K562 (cell line): ENCODE data around the gene ARHGEF12. TPM values are rescaled to one million over a fixed set of nuclear protein-coding genes. Genes with fewer than 3 reads are reported as not detected.

Source experiments
- ATAC-seq: fragments of 200-7000 bp; cut with Tn5 transposase; 3 replicates; pipeline ENCODE4 v1.9.1; 2020; ENCODE audit warnings: moderate library complexity
- Bru-seq: library from RNA; stranded (reverse); fragments of 400-500 nt; gene quantifications from one replicate; lab custom pipeline; 2021; lab: Mats Ljungman, UMichigan
- BruChase-seq, 2 experiments: library from RNA; stranded (reverse); fragments of 400-500 nt; gene quantifications; one replicate each; lab custom pipeline; 2021; lab: Mats Ljungman, UMichigan
- BruUV-seq: library from RNA; stranded (reverse); fragments of 400-500 nt; replicated peaks from 2 replicates; lab custom pipeline; 2021; lab: Mats Ljungman, UMichigan
- CTCF ChIA-PET: fragments of 300-600 bp; formaldehyde crosslinking; extraction: SDS; loops from one replicate; lab custom pipeline; 2021; ENCODE audit warnings: low intra/inter-chr PET ratio; lab: Yijun Ruan, JAX
- POLR2A ChIA-PET: fragments of 300-600, 350-650 bp; sonication (Branson Sonifier 250); formaldehyde crosslinking; extraction: SDS; loops from one replicate; lab custom pipeline; 2021; ENCODE audit warnings: antibody characterized with exemption, inconsistent platforms; lab: Yijun Ruan, JAX
- DNase-seq, 4 experiments: peaks; one replicate each; pipeline versions ENCODE4 v3.0.0 to v3.0.0-alpha.2; 2011 to 2018; ENCODE audit warnings: low spot score in 3 of 4, mixed read lengths in 3 of 4; ENCODE audit errors: extremely low read depth in 1 of 4
- FAIRE-seq: peaks from 2 replicates; lab custom pipeline; 2011; peaks lifted over from hg19 to GRCh38; lab: Jason Lieb, UNC
- H2AFZ ChIP-seq: 2 replicates; pipeline ENCODE4 v1.6.0; 2011; ENCODE audit warnings: low read depth, low read length, control low read depth, inconsistent platforms
- H3K27ac ChIP-seq: fragments of 200-600 bp; 3 replicates; pipeline ENCODE4 v1.8.0; 2011; ENCODE audit warnings: low read depth, mild to moderate bottlenecking, control low read depth, inconsistent platforms, low read length, moderate library complexity, mixed read lengths; ENCODE audit errors: extremely low read depth
- H3K27me3 ChIP-seq, 2 experiments: fragments of 300-600 bp in 1 of 2; 2 replicates in 1 of 2; 3 replicates in 1 of 2; pipeline versions ENCODE4 v1.6.0 to v1.8.0; 2011; ENCODE audit warnings: inconsistent platforms in 2 of 2, low read length in 2 of 2, mild to moderate bottlenecking in 1 of 2, mixed read lengths in 1 of 2, moderate library complexity in 1 of 2; ENCODE audit not compliant: control insufficient read depth in 2 of 2, insufficient read depth in 2 of 2
- H3K36me3 ChIP-seq: fragments of 300-600 bp; 3 replicates; pipeline ENCODE4 v1.8.0; 2011; ENCODE audit warnings: mild to moderate bottlenecking, low read length, inconsistent platforms; ENCODE audit not compliant: control insufficient read depth, insufficient read depth
- H3K4me1 ChIP-seq, 2 experiments: fragments of 200-600 bp in 1 of 2; replicated peaks in 1 of 2; 2 replicates in 1 of 2; 3 replicates in 1 of 2; pipeline versions ENCODE4 v1.5.1 to v1.8.0; 2011; ENCODE audit warnings: inconsistent platforms in 2 of 2, low read length in 2 of 2, mild to moderate bottlenecking in 1 of 2, mixed read lengths in 1 of 2, moderate library complexity in 1 of 2; ENCODE audit not compliant: control insufficient read depth in 2 of 2, insufficient read depth in 2 of 2
- H3K4me2 ChIP-seq: 2 replicates; pipeline ENCODE4 v1.6.1; 2011; ENCODE audit warnings: low read length, control low read depth, inconsistent platforms, mixed read lengths; ENCODE audit not compliant: insufficient read depth
- H3K4me3 ChIP-seq: fragments of 200-600 bp; sonication (generic), shearing (Covaris generic); 2 replicates; pipeline ENCODE4 v1.5.1; 2016; ENCODE audit warnings: control low read depth, inconsistent platforms
- H3K79me2 ChIP-seq: fragments of 200-600 bp; 3 replicates; pipeline ENCODE4 v1.8.0; 2011; ENCODE audit warnings: low read length, inconsistent platforms; ENCODE audit not compliant: control insufficient read depth, insufficient read depth
- H3K9ac ChIP-seq, 2 experiments: 2 replicates each; pipeline versions ENCODE4 v1.6.0 to v1.6.1; 2011; ENCODE audit warnings: low read depth in 2 of 2, low read length in 2 of 2, control low read depth in 1 of 2, inconsistent platforms in 1 of 2, mild to moderate bottlenecking in 1 of 2, mixed read lengths in 1 of 2; ENCODE audit not compliant: insufficient read depth in 1 of 2
- H3K9me1 ChIP-seq: one replicate; pipeline ENCODE4 v1.6.0; 2011; ENCODE audit warnings: inconsistent platforms, mild to moderate bottlenecking, low read length, moderate library complexity; ENCODE audit not compliant: control insufficient read depth, insufficient read depth
- H3K9me3 ChIP-seq: replicated peaks from 2 replicates; pipeline ENCODE4 v1.5.1; 2011; ENCODE audit warnings: low read depth, low read length, inconsistent platforms; ENCODE audit not compliant: control insufficient read depth, insufficient read depth
- H4K20me1 ChIP-seq: replicated peaks from 2 replicates; pipeline ENCODE4 v1.6.1; 2011; ENCODE audit warnings: low read length, inconsistent platforms, mixed read lengths; ENCODE audit not compliant: control insufficient read depth, insufficient read depth
- CEBPB ChIP-seq: fragments of 450-650 bp; IDR thresholded peaks from 2 replicates; pipeline ENCODE4 v1.6.1; 2016; ENCODE audit warnings: missing genetic modification characterization, missing compliant biosample characterization
- HDAC2 ChIP-seq: fragments of 450-650 bp; IDR thresholded peaks from 2 replicates; pipeline ENCODE4 v1.6.1; 2016; ENCODE audit warnings: mild to moderate bottlenecking
- LCOR ChIP-seq: sonication (generic); formaldehyde crosslinking; IDR thresholded peaks from 2 replicates; pipeline ENCODE4 v1.8.0; 2022; ENCODE audit warnings: mild to moderate bottlenecking, missing genetic modification reagents
- NCOA2 ChIP-seq, 2 experiments: fragments of 450-650 bp; IDR thresholded peaks; 2 replicates each; pipeline ENCODE4 v1.6.1; 2018; ENCODE audit warnings: mild to moderate bottlenecking in 2 of 2, moderate library complexity in 1 of 2; ENCODE audit not compliant: partially characterized antibody in 2 of 2
- NFIX ChIP-seq: fragments of 250-450 bp; sonication (Bioruptor Pico); IDR thresholded peaks from 2 replicates; pipeline ENCODE4 v1.4.0; 2020; ENCODE audit warnings: low read depth, mild to moderate bottlenecking, moderate library complexity
- PCBP1 ChIP-seq: fragments of 200-400 bp; formaldehyde crosslinking; IDR thresholded peaks from 2 replicates; pipeline ENCODE4 v1.6.1; 2018; ENCODE audit warnings: mild to moderate bottlenecking, low read depth, low read length; ENCODE audit not compliant: poor library complexity, severe bottlenecking
- PHB2 ChIP-seq: fragments of 450-650 bp; IDR thresholded peaks from 2 replicates; pipeline ENCODE4 v1.6.1; 2017; ENCODE audit warnings: low read depth
- SLC30A9 ChIP-seq: fragments of 250-450 bp; sonication (Bioruptor Pico); IDR thresholded peaks from 2 replicates; pipeline ENCODE4 v1.8.0; 2022; ENCODE audit warnings: mild to moderate bottlenecking, moderate library complexity
- SMAD3 ChIP-seq: fragments of 450-650 bp; formaldehyde crosslinking; conservative IDR thresholded peaks from 2 replicates; pipeline ENCODE4 v1.4.0; 2020; ENCODE audit warnings: mild to moderate bottlenecking
- TBL1XR1 ChIP-seq, 2 experiments: IDR thresholded peaks; 2 replicates each; pipeline ENCODE4 v1.6.1; 2012; ENCODE audit warnings: improper control_type of control experiment in 2 of 2, low read length in 2 of 2, mild to moderate bottlenecking in 1 of 2
- TCF3 ChIP-seq: sonication (generic); formaldehyde crosslinking; IDR thresholded peaks from 2 replicates; pipeline ENCODE4 v1.4.0; 2020; ENCODE audit warnings: mild to moderate bottlenecking, missing genetic modification reagents
- TFAM ChIP-seq: fragments of 250-450 bp; sonication (Bioruptor Pico); conservative IDR thresholded peaks from 2 replicates; pipeline ENCODE4 v1.5.0; 2021; ENCODE audit warnings: mild to moderate bottlenecking, moderate library complexity
- ZC3H8 ChIP-seq: fragments of 450-650 bp; IDR thresholded peaks from 2 replicates; pipeline ENCODE4 v1.6.1; 2017
- ZNF24 ChIP-seq: fragments of 450-650 bp; IDR thresholded peaks from 2 replicates; pipeline ENCODE4 v1.6.1; 2016
- WGBS: fragments of 100-300 bp; shearing (Covaris generic); methylation state at CpG from one replicate; pipeline ENCODE4 v1.1.6; 2016; ENCODE audit warnings: low coverage, mixed read lengths; ENCODE audit not compliant: insufficient coverage; ENCODE audit errors: missing lambda C conversion rate; 5-methylcytosine and 5-hydroxymethylcytosine counted together
- in situ Hi-C: fragments of 300-500 bp; cut with MboI; formaldehyde crosslinking; loops from 4 replicates; pipeline ENCODE4 v1.15.0; 2018; ENCODE audit warnings: inconsistent platforms, mixed read lengths
- intact Hi-C: fragments of 100-400 bp; cut with micrococcal nuclease; formaldehyde crosslinking; loops from 2 replicates; pipeline ENCODE4 v1.14.2; 2022
- long read RNA-seq, 3 experiments: library from polyadenylated mRNA in 2 of 3; library from RNA in 1 of 3; unstranded in 2 of 3; stranded (forward) in 1 of 3; transcript quantifications; one replicate each; pipeline ENCODE4 v2.0.0, GENCODE V29; 2019 to 2022
- polyA minus RNA-seq, 3 experiments: library from RNA; depleted of rRNA, polyadenylated mRNA; stranded (reverse); fragments of >200 nt; gene quantifications; 2 replicates each; pipeline ENCODE4 v1.2.3, GENCODE V29; 2011
- polyA plus RNA-seq, 8 experiments: library from polyadenylated mRNA; depleted of rRNA in 4 of 8; stranded (reverse) in 5 of 8; unstranded in 3 of 8; fragments of >200 nt; fragmentation: Nextera tagmentation in 2 of 8; fragmentation: Illumina TruSeq in 1 of 8; extraction: Ambion mirVana in 2 of 8; extraction: Trizol in 1 of 8; gene quantifications; 2 replicates each; pipeline versions ENCODE4 v1.2.1 to v1.2.3, GENCODE V29; 2011 to 2014; ENCODE audit warnings: inconsistent platforms in 1 of 8, missing spikeins in 1 of 8
- total RNA-seq, 7 experiments: library from RNA; depleted of rRNA in 6 of 7; stranded (reverse); fragments of >200 nt in 6 of 7; fragmentation: Illumina TruSeq in 2 of 7; extraction: Trizol in 2 of 7; gene quantifications; 2 replicates each; pipeline versions ENCODE4 v1.2.1 to v1.2.3, GENCODE V29; 2011 to 2021; ENCODE audit warnings: low replicate concordance in 1 of 7

ARHGEF12 gene, protein sequence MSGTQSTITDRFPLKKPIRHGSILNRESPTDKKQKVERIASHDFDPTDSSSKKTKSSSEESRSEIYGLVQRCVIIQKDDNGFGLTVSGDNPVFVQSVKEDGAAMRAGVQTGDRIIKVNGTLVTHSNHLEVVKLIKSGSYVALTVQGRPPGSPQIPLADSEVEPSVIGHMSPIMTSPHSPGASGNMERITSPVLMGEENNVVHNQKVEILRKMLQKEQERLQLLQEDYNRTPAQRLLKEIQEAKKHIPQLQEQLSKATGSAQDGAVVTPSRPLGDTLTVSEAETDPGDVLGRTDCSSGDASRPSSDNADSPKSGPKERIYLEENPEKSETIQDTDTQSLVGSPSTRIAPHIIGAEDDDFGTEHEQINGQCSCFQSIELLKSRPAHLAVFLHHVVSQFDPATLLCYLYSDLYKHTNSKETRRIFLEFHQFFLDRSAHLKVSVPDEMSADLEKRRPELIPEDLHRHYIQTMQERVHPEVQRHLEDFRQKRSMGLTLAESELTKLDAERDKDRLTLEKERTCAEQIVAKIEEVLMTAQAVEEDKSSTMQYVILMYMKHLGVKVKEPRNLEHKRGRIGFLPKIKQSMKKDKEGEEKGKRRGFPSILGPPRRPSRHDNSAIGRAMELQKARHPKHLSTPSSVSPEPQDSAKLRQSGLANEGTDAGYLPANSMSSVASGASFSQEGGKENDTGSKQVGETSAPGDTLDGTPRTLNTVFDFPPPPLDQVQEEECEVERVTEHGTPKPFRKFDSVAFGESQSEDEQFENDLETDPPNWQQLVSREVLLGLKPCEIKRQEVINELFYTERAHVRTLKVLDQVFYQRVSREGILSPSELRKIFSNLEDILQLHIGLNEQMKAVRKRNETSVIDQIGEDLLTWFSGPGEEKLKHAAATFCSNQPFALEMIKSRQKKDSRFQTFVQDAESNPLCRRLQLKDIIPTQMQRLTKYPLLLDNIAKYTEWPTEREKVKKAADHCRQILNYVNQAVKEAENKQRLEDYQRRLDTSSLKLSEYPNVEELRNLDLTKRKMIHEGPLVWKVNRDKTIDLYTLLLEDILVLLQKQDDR (N-terminal part only)
- total RNA-seq (2011; cell fraction: chromatin; rRNA removed; ENCODE audit: low replicate concordance), result 78.5 and 317 TPM in 2 replicates
- 35.7 and 50.3 TPM in 2 replicates for total RNA-seq (2011; cell fraction: nucleolus; rRNA removed)
- total RNA-seq (2011; cell fraction: nucleoplasm; rRNA removed), result 118 and 168 TPM in 2 replicates
- total RNA-seq (2014; rRNA removed) (25.6 and 29.5 TPM in 2 replicates), total RNA-seq (2014; rRNA removed; fragmentation: Illumina TruSeq; extraction: Trizol) (51.7 and 61.3 TPM in 2 replicates), total RNA-seq (2015; rRNA removed; fragmentation: Illumina TruSeq; extraction: Trizol) (43.6 and 47.0 TPM in 2 replicates), total RNA-seq (2021) (39.9 and 44.6 TPM in 2 replicates), polyA plus RNA-seq (2011; rRNA removed) (13.5 and 27.1 TPM in 2 replicates), polyA plus RNA-seq (2014; fragmentation: Illumina TruSeq; extraction: Trizol) (29.9 and 32.6 TPM in 2 replicates), polyA plus RNA-seq (2014; fragmentation: Nextera tagmentation; extraction: Ambion mirVana) (1 to 10 TPM; 3.5 to 4.6 TPM), polyA plus RNA-seq (2014; rRNA removed) (17.8 and 19.3 TPM in 2 replicates), polyA minus RNA-seq (2011; rRNA and poly(A)+ RNA removed) (104 and 139 TPM in 2 replicates), Bru-seq, nascent RNA (percentile 84 among the genes with signal in this experiment), BruChase-seq, experiment 1, labeled RNA remaining after a 2-hour chase (percentile 89 among the genes with signal in this experiment), BruChase-seq, experiment 2, labeled RNA remaining after a 6-hour chase (percentile 90 among the genes with signal in this experiment)
- polyA plus RNA-seq (2011; cell fraction: cytosol; rRNA removed), result 7.2 and 10.3 TPM in 2 replicates
- 20.7 and 25.6 TPM in 2 replicates for polyA plus RNA-seq (2011; cell fraction: nucleus; rRNA removed)
- polyA plus RNA-seq (2012), result 22.6 and 24.8 TPM in 2 replicates
- polyA minus RNA-seq (2011; cell fraction: cytosol; rRNA and poly(A)+ RNA removed), result 29.9 and 49.9 TPM in 2 replicates
- 49.0 and 56.1 TPM in 2 replicates for polyA minus RNA-seq (2011; cell fraction: nucleus; rRNA and poly(A)+ RNA removed)
- long read RNA-seq, experiment 1, partial matches to known transcripts, result 5 of 35 reads
- long read RNA-seq, experiment 1, other reads (novel, unspliced or antisense), result 30 of 35 reads
- long read RNA-seq, experiment 2, partial matches to known transcripts, result 0 of 18 reads
- long read RNA-seq, experiment 2, other reads (novel, unspliced or antisense), result 18 of 18 reads
- long read RNA-seq, experiment 3, partial matches to known transcripts, result 3 of 4 reads
- long read RNA-seq, experiment 3, other reads (novel, unspliced or antisense), result 1 of 4 reads

DNA sequence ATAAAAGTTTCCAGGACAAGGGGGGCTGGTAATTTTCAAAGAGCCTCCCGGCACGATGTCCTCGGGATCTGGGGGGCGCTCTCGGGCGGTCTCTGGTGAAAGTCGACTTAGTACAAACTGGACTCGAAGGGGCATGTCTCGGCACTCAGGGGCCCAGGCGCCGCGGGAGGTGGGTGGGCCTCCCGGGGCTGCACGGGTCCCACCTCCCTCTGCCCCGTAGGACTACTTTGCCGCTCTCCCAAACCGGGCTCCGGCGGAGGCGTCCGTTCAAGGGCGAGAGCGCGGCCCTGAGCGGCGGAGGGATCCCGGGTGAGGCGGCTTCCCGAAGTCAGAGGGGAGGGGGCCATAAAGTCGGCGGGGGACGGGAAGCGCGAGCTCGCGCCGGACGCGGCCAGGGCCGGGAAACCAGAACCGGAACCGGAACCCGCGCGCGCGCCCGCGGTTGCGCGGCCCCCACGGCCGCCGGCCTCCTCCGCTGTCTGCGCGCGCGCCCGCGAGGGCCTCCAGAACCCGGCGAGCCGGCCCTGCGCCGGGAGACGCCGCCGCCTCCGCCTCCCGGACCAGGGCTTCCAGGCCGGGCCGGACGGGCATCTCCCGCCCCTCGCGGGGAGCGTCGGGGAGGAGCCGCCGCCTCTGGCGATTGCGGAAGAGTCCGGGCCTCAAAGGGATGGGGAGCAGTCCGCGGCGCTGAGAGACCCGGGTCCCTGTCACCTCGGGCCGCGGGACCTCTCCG lies at the start of gene ARHGEF12:
Gene ARHGEF12 (plus strand): TSS at position 506 of the 733 bp plus-strand sequence. CDS start 831 bp downstream, outside the sequence.
- Histone ChIP-seq H3K27me3 (no peaks in the 10 kb centered on the region), H3K27ac (peak within 1 kb of the TSS; percentile 84), H2AFZ (peak within 1 kb of the TSS; percentile 87), H3K9ac (peak within 1 kb of the TSS; percentile 85 to 95), H3K4me2 (peak within 1 kb of the TSS; percentile 98), H3K9me1 (no peaks in the 10 kb centered on the region), H4K20me1 (peaks cover 11% of the 10 kb centered on the region; the same call in 1 of the 2 replicates), H3K79me2 (peaks cover 47% of the 10 kb centered on the region), H3K9me3 (no peaks in the 10 kb centered on the region), H3K36me3 (no peaks in the 10 kb centered on the region), H3K4me1 (peaks cover 13 to 20% of the 10 kb centered on the region in 2 experiments; a peak in 3 of 5 replicates), H3K4me3 (peak within 1 kb of the TSS; percentile 72)
- BruUV-seq, result no TSS peak
- intact Hi-C loops, result loop anchor here (2.0 to 10.0 kb wide), 4 partner anchors 51 to 349 kb away; no protein-coding TSS in a partner anchor
- FAIRE-seq, result no peak
- ChIA-PET CTCF (interaction anchor here (2.3 kb wide), 1 partner anchor 175 kb away, joined by 7 read pairs; the partner anchor contains the start of gene GRIK4), POLR2A (interaction anchor here (0.5 to 1.6 kb wide), 5 partner anchors 13 to 1552 kb away, joined by 3 read pairs; no protein-coding TSS in a partner anchor)
- peak; percentile 93 to 97 (median 95) for DNase-seq
- ATAC-seq, result peak; percentile 61
- WGBS, result under 1% methylated on average over 37 of the region's 92 CpGs
- in situ Hi-C loops, result loop anchor here (5.0 kb wide), 1 partner anchor 166 kb away; no protein-coding TSS in a partner anchor
- TF ChIP-seq HDAC2, result peak; percentile 65; the same call in 1 of the 2 replicates
- no peak; the same call in 1 of the 2 replicates for TF ChIP-seq PHB2
- no peak for TF ChIP-seq NFIX (CRISPR knock-in tag)
- no peak for TF ChIP-seq TFAM (CRISPR knock-in tag)
- no peak for TF ChIP-seq ZNF24
- peak in 1 of 2 experiments; percentile 36; a peak in 1 of 4 replicates for TF ChIP-seq TBL1XR1 (IDR thresholded peaks at IDR 0.05; ENCODE audit: low read length in 2 of 2)
- peak; percentile 55; the same call in 1 of the 2 replicates for TF ChIP-seq CEBPB (tag)
- no peak for TF ChIP-seq ZC3H8
- peak; percentile 74; the same call in 1 of the 2 replicates for TF ChIP-seq LCOR (CRISPR knock-in tag)
- no peak for TF ChIP-seq NCOA2 (IDR thresholded peaks at IDR 0.05; ENCODE audit: partially characterized antibody in 2 of 2)
- no peak for TF ChIP-seq SLC30A9 (CRISPR knock-in tag)
- TF ChIP-seq TCF3 (CRISPR knock-in tag), result peak; percentile 38; the same call in 1 of the 2 replicates
- peak; percentile 100 for TF ChIP-seq PCBP1
- peak; percentile 56; the same call in 1 of the 2 replicates for TF ChIP-seq SMAD3 (CRISPR knock-in tag)
